Measurements from ENCODE around the gene PDE1A. TPM values are rescaled to one million over a fixed set of nuclear protein-coding genes. Genes with fewer than 3 reads are reported as not detected.
A peak's percentile ranks its signal among the peaks of the same experiment; 100 is the strongest.

PDE1A gene
- total and polyA plus RNA-seq, 2 experiments from 2014 or later = 1.0 to 4.7 TPM

DNA sequence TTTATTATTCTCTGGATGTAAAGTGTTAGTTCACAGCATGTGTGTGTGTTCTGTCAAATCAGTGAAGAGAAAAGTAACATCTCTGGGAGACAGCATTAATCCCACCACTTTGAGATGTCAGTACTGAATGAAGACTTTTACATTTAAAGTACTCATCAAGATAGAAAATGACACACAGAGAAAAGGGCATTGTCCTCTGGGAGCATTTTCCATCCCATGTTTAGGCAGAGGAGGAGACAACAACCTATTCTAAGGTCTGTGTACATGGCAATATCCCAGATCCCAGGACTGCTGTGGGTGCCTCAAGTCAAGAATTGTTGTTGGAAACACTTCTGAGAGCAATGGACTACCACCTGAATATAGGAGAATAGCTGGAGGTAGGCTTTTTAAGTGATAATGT, 239.7 kb downstream of the PDE1A start:
- H3K9me3 ChIP-seq (ENCODE audit: low read depth) = no peaks in the 10 kb centered on the region
- no peak for DNase-seq (ENCODE audit: low spot score)
- no peak overlapping the region for H3K4me3 ChIP-seq
- H4K20me1 ChIP-seq (ENCODE audit: insufficient read depth, poor library complexity, severe bottlenecking) = no peaks in the 10 kb centered on the region
- H2AFZ ChIP-seq = no peak overlapping the region
- no peak overlapping the region for H3K27ac ChIP-seq
- H3K9me2 ChIP-seq (replicated peaks; ENCODE audit: insufficient read depth) = no peaks in the 10 kb centered on the region
- no peaks in the 10 kb centered on the region for H3K27me3 ChIP-seq
- H3K4me2 ChIP-seq = no peak overlapping the region
- no peaks in the 10 kb centered on the region for H3K79me2 ChIP-seq
- TF ChIP-seq CTCF (IDR thresholded peaks at IDR 0.05; ENCODE audit: poor library complexity) (no peak), EZH2 (IDR thresholded peaks at IDR 0.05; ENCODE audit: borderline replicate concordance) (no peak), EZH2phosphoT487 (IDR thresholded peaks at IDR 0.05; ENCODE audit: low read depth, severe bottlenecking, unreplicated experiment) (no peak)
- no peaks in the 10 kb centered on the region for H3K4me1 ChIP-seq (ENCODE audit: insufficient read depth)
- no peaks in the 10 kb centered on the region for H3K36me3 ChIP-seq (replicated peaks; ENCODE audit: insufficient read depth, low read depth)

DNA sequence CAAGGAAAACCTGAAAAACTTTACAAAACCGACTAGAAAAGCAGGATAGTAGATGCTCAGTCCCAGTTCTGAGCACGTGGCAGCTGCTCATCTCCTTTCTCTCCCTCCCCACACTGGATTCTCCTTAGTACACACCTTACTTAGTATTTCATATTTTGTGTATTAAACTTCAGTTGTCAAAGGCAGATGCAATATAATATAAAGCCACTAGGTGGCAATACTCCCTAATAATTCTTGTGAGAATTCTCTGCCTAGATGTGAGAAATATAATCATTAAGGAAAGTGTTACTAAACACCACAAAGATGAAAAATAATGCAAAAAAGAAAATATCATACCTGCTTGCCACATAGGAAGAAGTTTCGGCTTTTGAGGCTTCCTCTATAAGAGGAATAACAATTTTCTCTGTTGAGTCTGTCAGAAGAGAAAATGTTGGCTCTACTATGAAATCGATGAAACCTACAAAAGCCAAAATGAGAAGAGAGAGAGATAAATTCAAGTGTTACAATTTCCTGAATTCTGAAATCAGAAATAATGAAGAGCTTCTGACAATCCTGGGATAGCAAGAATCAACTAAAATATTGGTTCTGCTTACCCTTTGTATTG, 240.6 kb downstream of the PDE1A start:
- WGBS (ENCODE audit: low lambda C conversion rate, missing lambda C conversion rate) = 35% methylated on average over 4 of the region's 4 CpGs
- H3K4me1 ChIP-seq (ENCODE audit: insufficient read depth) = no peaks in the 10 kb centered on the region
- H3K79me2 ChIP-seq = no peaks in the 10 kb centered on the region
- H3K27me3 ChIP-seq = no peaks in the 10 kb centered on the region
- no peaks in the 10 kb centered on the region for H3K9me3 ChIP-seq (ENCODE audit: low read depth)
- no peak overlapping the region for H3K27ac ChIP-seq
- DNase-seq (ENCODE audit: low spot score) = peak; percentile 66
- H3K9me2 ChIP-seq (replicated peaks; ENCODE audit: insufficient read depth) = no peaks in the 10 kb centered on the region
- H2AFZ ChIP-seq = no peak overlapping the region
- TF ChIP-seq CTCF (IDR thresholded peaks at IDR 0.05; ENCODE audit: poor library complexity) = peak; percentile 87
- TF ChIP-seq EZH2 (IDR thresholded peaks at IDR 0.05; ENCODE audit: borderline replicate concordance) = no peak
- H3K36me3 ChIP-seq (replicated peaks; ENCODE audit: insufficient read depth, low read depth) = no peaks in the 10 kb centered on the region
- no peaks in the 10 kb centered on the region for H4K20me1 ChIP-seq (ENCODE audit: insufficient read depth, poor library complexity, severe bottlenecking)
- no peak overlapping the region for H3K4me2 ChIP-seq
- H3K4me3 ChIP-seq = no peak overlapping the region

GRCh38 chr2:182182436-182182835, 244.4 kb downstream of the PDE1A start:
- no peak overlapping the region for H3K4me3 ChIP-seq
- no peaks in the 10 kb centered on the region for H3K36me3 ChIP-seq (replicated peaks; ENCODE audit: insufficient read depth, low read depth)
- no peaks in the 10 kb centered on the region for H3K4me1 ChIP-seq (ENCODE audit: insufficient read depth)
- DNase-seq (ENCODE audit: low spot score) = no peak
- TF ChIP-seq EZH2phosphoT487 (IDR thresholded peaks at IDR 0.05; ENCODE audit: low read depth, severe bottlenecking, unreplicated experiment) (no peak), EZH2 (IDR thresholded peaks at IDR 0.05; ENCODE audit: borderline replicate concordance) (no peak), CTCF (IDR thresholded peaks at IDR 0.05; ENCODE audit: poor library complexity) (no peak)
- no peaks in the 10 kb centered on the region for H3K9me2 ChIP-seq (replicated peaks; ENCODE audit: insufficient read depth)
- H3K27me3 ChIP-seq = no peaks in the 10 kb centered on the region
- H3K4me2 ChIP-seq = no peak overlapping the region
- no peak overlapping the region for H2AFZ ChIP-seq
- WGBS (ENCODE audit: low lambda C conversion rate, missing lambda C conversion rate) = 93% methylated on average over 2 of the region's 2 CpGs
- H4K20me1 ChIP-seq (ENCODE audit: insufficient read depth, poor library complexity, severe bottlenecking) = no peaks in the 10 kb centered on the region
- H3K27ac ChIP-seq = no peak overlapping the region
- H3K9me3 ChIP-seq (ENCODE audit: low read depth) = no peaks in the 10 kb centered on the region
- no peaks in the 10 kb centered on the region for H3K79me2 ChIP-seq

- TF ChIP-seq EZH2 (IDR thresholded peaks at IDR 0.05; ENCODE audit: borderline replicate concordance) (no peak), EZH2phosphoT487 (IDR thresholded peaks at IDR 0.05; ENCODE audit: low read depth, severe bottlenecking, unreplicated experiment) (no peak), CTCF (IDR thresholded peaks at IDR 0.05; ENCODE audit: poor library complexity) (no peak)
- no peaks in the 10 kb centered on the region for H3K4me1 ChIP-seq (ENCODE audit: insufficient read depth)
- no peak overlapping the region for H3K4me3 ChIP-seq
- no peaks in the 10 kb centered on the region for H3K27me3 ChIP-seq
- H4K20me1 ChIP-seq (ENCODE audit: insufficient read depth, poor library complexity, severe bottlenecking) = no peaks in the 10 kb centered on the region
- no peak for DNase-seq (ENCODE audit: low spot score)
- 81% methylated on average over 3 of the region's 3 CpGs for WGBS (ENCODE audit: low lambda C conversion rate, missing lambda C conversion rate)
- no peaks in the 10 kb centered on the region for H3K36me3 ChIP-seq (replicated peaks; ENCODE audit: insufficient read depth, low read depth)
- H3K9me2 ChIP-seq (replicated peaks; ENCODE audit: insufficient read depth) = no peaks in the 10 kb centered on the region
- H3K27ac ChIP-seq = no peak overlapping the region
- no peak overlapping the region for H2AFZ ChIP-seq
- no peak overlapping the region for H3K4me2 ChIP-seq
- no peaks in the 10 kb centered on the region for H3K79me2 ChIP-seq
- H3K9me3 ChIP-seq (ENCODE audit: low read depth) = no peaks in the 10 kb centered on the region
These were observed 245.5 kb downstream of the PDE1A start for GRCh38 chr2:182181381-182181780.
